Cardiac ventricle fibroblast (primary cell): ENCODE data around the gene LRRC3. TPM values are rescaled to one million over a fixed set of nuclear protein-coding genes. Genes with fewer than 3 reads are reported as not detected.

Experiments used
- total RNA-seq: library from RNA; depleted of rRNA; stranded (reverse); fragments of >200 nt; gene quantifications from 2 replicates; pipeline ENCODE4 v1.2.3, GENCODE V29; 2015

LRRC3 gene, protein sequence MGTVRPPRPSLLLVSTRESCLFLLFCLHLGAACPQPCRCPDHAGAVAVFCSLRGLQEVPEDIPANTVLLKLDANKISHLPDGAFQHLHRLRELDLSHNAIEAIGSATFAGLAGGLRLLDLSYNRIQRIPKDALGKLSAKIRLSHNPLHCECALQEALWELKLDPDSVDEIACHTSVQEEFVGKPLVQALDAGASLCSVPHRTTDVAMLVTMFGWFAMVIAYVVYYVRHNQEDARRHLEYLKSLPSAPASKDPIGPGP
- 3.2 and 4.2 TPM in 2 replicates for total RNA-seq

DNA sequence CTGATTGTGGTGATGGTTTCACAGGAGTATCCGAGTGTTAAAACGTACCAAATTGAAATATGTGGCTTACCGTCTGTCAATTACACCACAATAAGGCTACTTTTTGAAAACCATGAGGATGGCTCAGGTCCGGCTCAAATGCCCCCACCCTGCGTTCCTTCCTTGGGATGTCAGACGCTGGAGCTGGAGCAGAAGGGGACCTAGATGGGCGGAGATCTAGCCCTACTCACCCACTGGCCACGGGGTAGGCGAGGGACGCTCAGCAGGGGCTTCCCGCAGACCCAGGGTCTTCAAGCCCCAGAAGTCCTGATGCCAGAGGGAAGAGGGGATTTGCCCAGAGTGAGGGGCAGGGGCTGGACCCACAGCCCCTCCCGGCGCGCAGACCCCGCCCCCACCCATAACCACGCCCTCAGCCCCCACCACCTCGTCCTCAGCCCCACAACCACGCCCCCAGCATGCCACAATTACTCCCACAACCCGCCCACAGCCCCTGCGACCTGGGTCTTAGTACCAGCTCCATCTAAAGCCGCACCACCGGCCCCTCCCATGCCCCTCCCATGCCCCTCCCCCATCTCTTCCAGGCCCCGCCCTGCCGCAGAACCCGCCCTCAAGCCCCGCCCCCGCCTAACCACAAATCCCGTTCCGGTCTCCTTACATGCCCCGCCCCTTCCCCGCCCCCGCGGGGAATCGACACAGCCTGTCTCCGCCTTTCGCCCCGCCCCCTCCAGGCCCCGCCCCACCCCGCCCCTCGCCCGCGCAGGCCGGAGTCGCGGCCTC, at the start of gene LRRC3:
Gene LRRC3, plus strand, starts transcription at position 764 of the 777 bp plus-strand sequence. CDS start 1,135 bp downstream, outside the sequence.

Other genes starting within 250 kb of the LRRC3 start
- gene ICOSLG, start 214.6 kb upstream of the LRRC3 start, total RNA-seq, result 0.87 and 0.93 TPM in 2 replicates
- gene DNMT3L, start 193.6 kb upstream of the LRRC3 start, total RNA-seq, result not detected in 2 replicates
- not detected in 2 replicates for gene AIRE, start 169.6 kb upstream of the LRRC3 start, total RNA-seq
- gene PFKL, start 155.5 kb upstream of the LRRC3 start, total RNA-seq, result 152 and 170 TPM in 2 replicates
- gene CFAP410, start 116.1 kb upstream of the LRRC3 start, total RNA-seq, result 20.1 and 22.2 TPM in 2 replicates
- gene TRPM2, start 101.9 kb upstream of the LRRC3 start, total RNA-seq, result not detected in 2 replicates
- not detected in 2 replicates for gene KRTAP10-1, start 84.7 kb downstream of the LRRC3 start, total RNA-seq
- not detected in 2 replicates for gene KRTAP10-2, start 96.0 kb downstream of the LRRC3 start, total RNA-seq
- not detected in 2 replicates for gene KRTAP10-3, start 103.3 kb downstream of the LRRC3 start, total RNA-seq
- not detected in 2 replicates for gene KRTAP10-4, start 118.2 kb downstream of the LRRC3 start, total RNA-seq
- not detected in 2 replicates for gene KRTAP10-5, start 125.1 kb downstream of the LRRC3 start, total RNA-seq
- not detected in 2 replicates for gene KRTAP10-6, start 137.0 kb downstream of the LRRC3 start, total RNA-seq
- not detected in 2 replicates for gene KRTAP10-7, start 145.1 kb downstream of the LRRC3 start, total RNA-seq
- gene KRTAP10-8, start 156.6 kb downstream of the LRRC3 start, total RNA-seq, result not detected in 2 replicates
- gene KRTAP10-9, start 171.6 kb downstream of the LRRC3 start, total RNA-seq, result not detected in 2 replicates
- not detected in 2 replicates for gene KRTAP10-10, start 181.8 kb downstream of the LRRC3 start, total RNA-seq
- not detected in 2 replicates for gene KRTAP10-11, start 190.9 kb downstream of the LRRC3 start, total RNA-seq
- gene KRTAP12-4, start 199.1 kb downstream of the LRRC3 start, total RNA-seq, result not detected in 2 replicates
- gene KRTAP12-3, start 202.4 kb downstream of the LRRC3 start, total RNA-seq, result not detected in 2 replicates
- not detected in 2 replicates for gene KRTAP12-2, start 211.4 kb downstream of the LRRC3 start, total RNA-seq
- gene KRTAP12-1, start 226.7 kb downstream of the LRRC3 start, total RNA-seq, result not detected in 2 replicates
- not detected in 2 replicates for gene KRTAP10-12, start 241.7 kb downstream of the LRRC3 start, total RNA-seq